ENCODE results near the gene MC1R.

Gene MC1R

GRCh38 chr16:89969741-89970410, 51.2 kb downstream of the MC1R start:
- POLR2A ChIA-PET: interaction anchor here (0.9 kb wide), 1 partner anchor 47 kb away, joined by 3 read pairs; the partner anchor contains the start of gene TUBB3
- TF ChIP-seq CTCF (IDR thresholded peaks at IDR 0.05; ENCODE audit: insufficient read depth, low read length, missing control alignments): no peak
- DNase-seq (ENCODE audit: low read depth, low spot score): no peak
- CTCF ChIA-PET: interaction anchor here (1.5 kb wide), 1 partner anchor 109 kb away, joined by 5 read pairs; no protein-coding TSS in a partner anchor
- no peak overlapping the region for H3K4me3 ChIP-seq (ENCODE audit: low read depth, low read length)

All from AG04449 (cell line).